Fibroblast of skin of abdomen (primary cell): ENCODE results near the gene MYH8. TPM values are rescaled to one million over a fixed set of nuclear protein-coding genes. Genes with fewer than 3 reads are reported as not detected.

Source experiments
- DNase-seq: peaks from one replicate; pipeline ENCODE4 v3.0.0-alpha.2; 2013
- polyA plus RNA-seq, 2 experiments: library from polyadenylated mRNA; unstranded; fragments of 120-200 nt; gene quantifications; one replicate each; pipeline ENCODE4 v1.2.1, GENCODE V29; 2013; ENCODE audit not compliant: insufficient read length in 2 of 2

Gene MYH8
- 3.8 TPM for polyA plus RNA-seq (2013, experiment 1 of 2; ENCODE audit: insufficient read length)
- 3.3 TPM for polyA plus RNA-seq (2013, experiment 2 of 2; ENCODE audit: insufficient read length)

- DNase-seq: no peak
These were observed at the start of gene MYH8 for GRCh38 chr17:10421900-10422542. MYH8 (minus strand) TSS chr17:10421950; CDS start chr17:10420227, 1,723 bp downstream.

DNA sequence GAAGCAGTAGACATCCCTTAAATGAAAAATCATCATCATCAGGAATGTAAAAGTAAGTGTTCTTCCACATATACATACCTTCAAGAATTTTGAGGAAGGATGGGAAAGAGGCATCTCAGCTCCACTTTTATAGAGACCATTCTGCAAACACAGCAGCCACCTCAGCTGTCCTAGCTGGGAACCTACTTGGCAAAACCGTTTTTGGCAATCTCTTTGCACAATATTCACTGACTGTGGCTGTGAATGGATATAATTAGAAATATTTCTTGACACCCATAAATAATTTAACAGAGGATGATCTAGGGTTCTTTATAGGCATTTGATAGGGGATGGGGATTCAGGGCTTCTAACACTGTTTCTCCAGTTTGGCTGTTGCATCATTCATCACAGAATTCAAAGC lies 47.7 kb upstream of the MYH8 start, which contains the start of gene MYH4:
Gene MYH4, minus strand, starts transcription at position 101 of the 400 bp plus-strand sequence. CDS start 2,814 bp downstream, outside the sequence.
- DNase-seq: no peak

- DNase-seq: no peak
These were observed 41.7 kb upstream of the MYH8 start for GRCh38 chr17:10463402-10463801.

DNA sequence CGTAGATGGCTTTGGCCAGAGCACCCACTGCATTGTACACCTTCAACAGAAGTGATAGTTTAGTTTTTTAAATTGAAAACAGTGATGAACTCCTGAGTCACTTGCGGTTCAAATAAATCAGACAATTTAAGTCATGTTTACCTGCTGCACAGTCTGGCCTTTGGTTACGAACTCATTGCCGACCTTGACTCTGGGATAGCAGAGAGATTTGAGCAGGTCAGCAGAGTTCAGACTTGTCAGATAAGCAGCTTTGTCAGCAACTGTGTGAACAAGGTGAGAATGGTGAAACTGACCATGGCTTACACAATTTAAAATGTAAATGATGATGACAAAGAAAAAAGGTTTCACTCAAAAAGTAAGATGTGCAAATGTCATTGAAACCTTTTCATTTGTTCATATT lies 38.3 kb upstream of the MYH8 start:
- DNase-seq: no peak

DNA sequence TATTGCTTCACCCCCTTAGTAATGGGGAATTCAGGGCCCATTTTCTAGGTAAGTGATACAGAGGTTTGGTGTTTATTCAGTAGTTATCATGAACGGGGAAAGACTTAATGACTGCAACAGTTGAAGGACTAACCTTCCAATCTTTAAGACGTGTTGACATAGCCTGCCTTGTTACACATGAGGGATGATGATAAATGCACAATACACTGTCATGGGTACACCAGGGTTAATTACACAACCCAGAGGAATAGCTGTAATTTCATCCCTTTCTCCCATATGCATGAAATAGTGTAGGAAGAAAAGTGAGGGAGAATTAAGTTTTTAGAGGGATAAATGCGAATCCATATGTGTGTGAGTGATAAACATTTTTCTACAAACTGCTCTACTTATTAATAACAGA lies 37.0 kb upstream of the MYH8 start:
- no peak for DNase-seq

- no peak for DNase-seq
These were observed 36.2 kb upstream of the MYH8 start for GRCh38 chr17:10457952-10458351.

- no peak for DNase-seq
These were observed 25.5 kb upstream of the MYH8 start for GRCh38 chr17:10447026-10447931.

DNA sequence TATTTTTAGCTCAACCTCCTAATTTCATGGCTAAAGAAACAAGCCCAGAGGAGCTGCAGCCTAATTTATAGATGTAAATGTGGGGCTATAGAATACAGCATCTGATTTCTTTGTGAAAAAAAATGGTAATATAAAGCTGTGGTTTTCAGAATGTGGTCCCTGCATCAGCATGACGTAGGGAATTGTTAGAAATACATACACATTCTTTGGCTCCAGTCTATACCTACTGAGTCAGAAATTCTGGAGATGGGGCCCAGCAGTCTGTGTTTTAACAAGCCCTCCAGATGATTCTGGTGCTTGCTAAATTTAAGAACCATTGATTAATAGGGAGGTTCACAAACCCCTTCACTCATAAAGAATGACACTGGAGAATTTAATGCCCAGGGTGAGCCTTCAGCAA lies 18.1 kb upstream of the MYH8 start:
- peak; percentile 64 for DNase-seq

DNA sequence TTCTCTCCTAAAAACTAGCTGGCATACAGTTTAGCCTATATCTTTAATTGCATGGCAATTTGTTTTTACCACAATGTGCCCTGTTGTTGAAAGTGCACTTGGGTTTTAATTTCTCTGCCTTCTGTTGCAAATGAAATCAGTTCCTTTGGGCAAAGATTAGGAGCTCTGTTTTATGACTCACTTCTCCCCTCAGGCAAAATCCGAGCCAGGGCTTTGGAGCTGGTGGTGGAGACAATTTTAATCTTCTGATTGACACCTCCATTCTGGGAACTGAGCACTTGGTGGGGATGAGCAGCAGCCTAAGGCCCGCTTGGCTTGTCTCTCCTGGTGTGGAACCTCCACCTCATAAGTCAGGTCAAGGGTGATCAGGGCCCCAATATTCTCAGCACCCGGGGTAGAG lies 13.3 kb upstream of the MYH8 start:
- DNase-seq: no peak

GRCh38 chr17:10429421-10430045 lies 7.8 kb upstream of the MYH8 start:
- peak; percentile 76 for DNase-seq

DNA sequence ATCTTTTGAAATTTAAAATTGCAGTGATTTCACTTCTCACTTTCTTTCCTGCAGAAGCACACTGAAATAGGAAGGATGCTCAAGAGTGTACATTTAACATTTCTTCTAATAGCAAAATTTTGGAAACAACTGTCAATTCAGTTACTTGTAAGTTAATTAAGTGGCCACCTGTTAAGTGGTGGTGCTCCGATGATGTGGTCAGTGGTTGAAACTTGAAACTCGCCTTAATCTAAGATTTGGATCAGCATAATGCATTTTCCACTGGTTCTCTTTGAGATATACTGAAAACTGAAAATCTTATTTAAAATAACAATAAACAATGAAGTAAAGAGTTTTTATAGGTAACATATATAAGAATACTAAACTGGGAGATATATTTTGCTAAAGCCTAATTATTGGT lies 7.0 kb upstream of the MYH8 start:
- no peak for DNase-seq

DNA sequence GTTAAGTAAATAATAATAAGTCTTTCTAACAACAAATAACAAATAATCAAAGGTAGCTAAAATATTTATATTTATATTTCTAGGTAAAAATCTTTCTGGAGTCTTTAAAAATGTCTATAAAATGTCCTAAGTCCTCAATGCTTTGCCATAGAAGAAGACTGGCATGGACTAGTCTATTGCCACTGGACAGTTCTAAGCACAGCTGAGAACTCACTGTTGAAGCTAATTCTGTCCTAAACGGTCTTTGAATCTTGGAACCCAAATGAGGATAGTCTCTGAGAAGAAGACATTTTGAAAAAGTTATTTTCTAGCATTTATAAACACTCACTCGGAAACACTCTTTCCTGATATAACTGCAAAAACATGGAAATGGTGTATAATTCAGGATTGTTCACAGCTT lies 539 bp downstream of the MYH8 start:
- no peak for DNase-seq

GRCh38 chr17:10420811-10421210 lies 939 bp downstream of the MYH8 start:
- DNase-seq: peak; percentile 15

DNA sequence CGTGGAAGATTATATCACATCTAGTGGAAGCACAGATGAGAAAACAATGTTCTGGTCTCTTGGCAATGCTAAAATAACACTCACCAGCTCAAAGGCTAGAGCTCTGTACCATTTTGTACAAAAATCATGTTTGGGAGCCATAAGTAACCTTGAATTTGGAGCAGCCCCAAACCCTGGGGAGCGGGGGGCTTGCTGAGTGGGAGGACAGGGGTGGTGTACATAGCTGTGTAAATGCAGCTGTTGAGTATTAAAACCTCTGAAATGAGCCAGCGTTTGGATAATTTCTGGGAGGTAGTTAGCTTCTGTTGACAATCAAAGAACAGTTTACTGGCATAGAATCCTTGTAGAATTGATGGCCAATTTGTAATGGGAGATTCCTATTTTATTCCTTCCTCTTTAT lies 4.3 kb downstream of the MYH8 start:
- DNase-seq: no peak

DNA sequence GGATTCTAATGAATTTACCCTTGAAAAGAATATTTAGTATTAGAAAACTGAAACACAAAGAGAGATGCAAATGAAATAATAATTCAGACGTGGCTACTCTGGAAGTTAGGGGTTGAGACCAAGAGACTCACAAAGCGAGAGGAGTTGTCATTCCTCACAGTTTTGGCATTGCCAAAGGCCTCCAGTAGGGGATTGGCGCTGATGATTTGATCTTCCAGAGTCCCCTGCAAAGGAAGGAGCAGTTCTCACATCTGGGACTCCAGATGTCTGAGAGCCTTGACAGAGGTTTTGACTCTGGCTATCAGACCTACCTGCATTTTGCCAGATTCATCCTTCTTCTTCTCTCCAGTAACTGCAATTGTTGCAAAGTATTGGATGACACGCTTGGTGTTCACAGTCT lies 6.6 kb downstream of the MYH8 start:
- DNase-seq: no peak

DNA sequence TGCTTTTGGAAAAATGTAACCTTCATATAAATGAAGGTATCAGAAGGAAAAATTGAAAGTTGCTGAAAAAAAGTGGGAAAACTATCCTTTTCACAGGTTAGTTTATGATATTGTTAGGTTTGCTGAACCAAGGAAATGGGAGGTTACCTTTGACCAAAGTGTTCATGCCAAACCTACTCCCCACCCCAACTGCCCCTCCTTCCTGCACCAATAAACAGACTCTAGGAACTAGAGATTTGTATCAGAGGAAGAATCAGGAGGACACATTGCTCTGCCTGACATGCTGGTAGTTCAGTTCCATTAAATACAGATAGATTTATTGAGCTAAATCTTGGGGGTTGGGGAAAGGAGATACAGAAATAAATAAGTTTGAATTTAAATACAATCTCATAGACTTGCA lies 18.2 kb downstream of the MYH8 start:
- no peak for DNase-seq

DNA sequence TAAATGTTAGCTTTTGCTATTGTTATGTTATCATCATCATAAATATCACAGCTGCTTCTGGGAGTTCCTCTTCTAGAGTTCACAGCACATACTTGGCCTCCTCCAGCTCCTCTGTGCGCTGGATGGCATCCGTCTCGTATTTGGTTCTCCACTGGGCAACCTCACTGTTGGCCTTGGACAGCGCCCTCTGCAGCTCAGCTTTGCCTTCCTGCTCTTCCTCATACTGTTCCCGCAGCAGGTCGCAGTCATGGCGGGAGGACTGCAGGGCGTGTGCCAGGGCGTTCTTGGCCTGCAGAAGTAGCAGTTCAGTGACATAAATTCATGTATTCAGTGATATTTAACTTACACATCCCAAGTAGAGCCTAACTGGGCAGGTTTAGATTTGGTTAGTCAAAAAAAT lies 23.4 kb downstream of the MYH8 start:
- no peak for DNase-seq

DNA sequence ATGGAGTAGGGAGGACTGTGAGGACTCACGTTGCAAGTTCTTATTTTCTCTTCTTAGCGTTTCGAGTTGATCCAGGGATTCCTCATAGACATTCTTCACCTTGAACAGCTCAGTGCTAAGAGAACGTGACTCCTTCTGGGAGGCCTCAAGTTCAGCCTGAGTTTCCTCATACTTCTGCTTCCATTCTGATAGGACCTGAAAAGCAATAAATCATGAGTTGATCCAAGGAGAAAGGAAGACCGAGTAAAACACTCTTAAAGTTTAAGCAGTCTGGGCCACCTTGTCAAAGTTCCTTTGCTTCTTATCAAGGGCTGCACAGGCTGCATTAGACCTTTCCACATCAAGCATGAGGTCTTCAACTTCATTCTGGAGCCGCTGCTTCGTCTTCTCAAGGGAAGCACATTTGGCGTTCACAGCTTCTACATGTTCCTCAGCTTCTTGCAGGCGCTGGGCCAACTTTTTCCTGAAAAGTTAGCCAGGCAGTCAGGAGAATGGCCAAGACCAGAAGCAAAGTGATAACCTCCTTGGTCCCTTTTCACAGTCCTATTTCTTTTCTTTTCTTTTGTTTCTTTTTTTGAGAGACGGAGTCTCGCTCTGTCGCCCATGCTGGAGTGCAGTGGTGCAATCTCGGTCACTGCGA lies 25.1 kb downstream of the MYH8 start:
- DNase-seq: no peak

GRCh38 chr17:10394201-10394887 lies 27.4 kb downstream of the MYH8 start:
- DNase-seq: no peak

GRCh38 chr17:10392880-10393279 lies 28.9 kb downstream of the MYH8 start:
- DNase-seq: no peak

GRCh38 chr17:10385871-10386270 lies 35.9 kb downstream of the MYH8 start:
- DNase-seq: no peak

DNA sequence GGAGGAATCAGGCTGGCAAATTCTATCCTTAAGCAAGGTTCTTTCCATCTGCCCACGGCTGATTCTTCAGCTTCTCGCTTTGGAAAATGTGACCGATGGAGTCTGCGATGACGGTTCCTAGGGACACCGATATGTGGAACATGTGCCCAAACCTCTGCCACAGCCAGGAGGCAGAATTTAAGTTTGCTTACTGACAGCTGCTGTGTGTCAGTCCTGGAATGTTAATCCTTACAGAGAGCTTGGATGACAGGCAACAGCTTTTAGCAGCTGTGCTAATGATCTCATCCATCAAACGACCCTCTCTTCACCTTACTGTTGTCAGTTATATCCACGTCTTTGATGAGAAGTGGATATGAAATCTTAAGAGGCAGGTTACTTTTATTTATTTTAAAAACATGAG lies 37.6 kb downstream of the MYH8 start:
- DNase-seq: peak; percentile 38
